ENCODE measurements around the gene CADM3. TPM values are rescaled to one million over a fixed set of nuclear protein-coding genes. Genes with fewer than 3 reads are reported as not detected.

CADM3 gene
- total RNA-seq, 1 donor from 2014 or later: 3.1 TPM

GRCh38 chr1:159141584-159142390, 29.6 kb upstream of the CADM3 start:
- no peaks in the 10 kb centered on the region for H3K9me3 Mint-ChIP-seq
- H3K27ac Mint-ChIP-seq: no peak overlapping the region
- H3K36me3 Mint-ChIP-seq: no peaks in the 10 kb centered on the region
- DNase-seq (ENCODE audit: low spot score in 2 of 2, unreplicated experiment in 2 of 2): no peak
- H3K4me1 Mint-ChIP-seq: no peaks in the 10 kb centered on the region
- H3K4me3 Mint-ChIP-seq: no peak overlapping the region
- H3K27me3 Mint-ChIP-seq (ENCODE audit: low read depth): peaks cover 18% of the 10 kb centered on the region
- TF ChIP-seq CTCF (IDR thresholded peaks at IDR 0.05; ENCODE audit: unreplicated experiment): no peak

GRCh38 chr1:159142391-159142663, 29.1 kb upstream of the CADM3 start:
- DNase-seq (ENCODE audit: low spot score in 2 of 2, unreplicated experiment in 2 of 2): no peak
- Mint-ChIP-seq H3K36me3 (no peaks in the 10 kb centered on the region), H3K27me3 (ENCODE audit: low read depth) (peaks cover 18% of the 10 kb centered on the region), H3K9me3 (no peaks in the 10 kb centered on the region), H3K4me1 (no peaks in the 10 kb centered on the region), H3K4me3 (no peak overlapping the region), H3K27ac (no peak overlapping the region)
- TF ChIP-seq CTCF (IDR thresholded peaks at IDR 0.05; ENCODE audit: unreplicated experiment): no peak

GRCh38 chr1:159142726-159143510, 28.5 kb upstream of the CADM3 start:
- no peaks in the 10 kb centered on the region for H3K36me3 Mint-ChIP-seq
- no peaks in the 10 kb centered on the region for H3K4me1 Mint-ChIP-seq
- H3K27me3 Mint-ChIP-seq (ENCODE audit: low read depth): peaks cover 16% of the 10 kb centered on the region
- no peak for DNase-seq (ENCODE audit: low spot score in 2 of 2, unreplicated experiment in 2 of 2)
- TF ChIP-seq CTCF (IDR thresholded peaks at IDR 0.05; ENCODE audit: unreplicated experiment): no peak
- H3K9me3 Mint-ChIP-seq: no peaks in the 10 kb centered on the region
- no peak overlapping the region for H3K27ac Mint-ChIP-seq
- no peak overlapping the region for H3K4me3 Mint-ChIP-seq

GRCh38 chr1:159144571-159144970, 26.8 kb upstream of the CADM3 start:
- DNase-seq (ENCODE audit: low spot score in 2 of 2, unreplicated experiment in 2 of 2): no peak
- Mint-ChIP-seq H3K4me3 (no peak overlapping the region), H3K27me3 (ENCODE audit: low read depth) (peaks cover 13% of the 10 kb centered on the region), H3K9me3 (no peaks in the 10 kb centered on the region), H3K36me3 (no peaks in the 10 kb centered on the region), H3K4me1 (no peaks in the 10 kb centered on the region), H3K27ac (no peak overlapping the region)
- no peak for TF ChIP-seq CTCF (IDR thresholded peaks at IDR 0.05; ENCODE audit: unreplicated experiment)

GRCh38 chr1:159146980-159147379, 24.4 kb upstream of the CADM3 start:
- no peak overlapping the region for H3K4me3 Mint-ChIP-seq
- H3K4me1 Mint-ChIP-seq: no peaks in the 10 kb centered on the region
- no peaks in the 10 kb centered on the region for H3K9me3 Mint-ChIP-seq
- no peak for DNase-seq (ENCODE audit: low spot score in 2 of 2, unreplicated experiment in 2 of 2)
- TF ChIP-seq CTCF (IDR thresholded peaks at IDR 0.05; ENCODE audit: unreplicated experiment): no peak
- H3K36me3 Mint-ChIP-seq: no peaks in the 10 kb centered on the region
- H3K27ac Mint-ChIP-seq: no peak overlapping the region
- peaks cover 11% of the 10 kb centered on the region for H3K27me3 Mint-ChIP-seq (ENCODE audit: low read depth)
